ENCODE results near the gene PTPRT.

Gene PTPRT

DNA sequence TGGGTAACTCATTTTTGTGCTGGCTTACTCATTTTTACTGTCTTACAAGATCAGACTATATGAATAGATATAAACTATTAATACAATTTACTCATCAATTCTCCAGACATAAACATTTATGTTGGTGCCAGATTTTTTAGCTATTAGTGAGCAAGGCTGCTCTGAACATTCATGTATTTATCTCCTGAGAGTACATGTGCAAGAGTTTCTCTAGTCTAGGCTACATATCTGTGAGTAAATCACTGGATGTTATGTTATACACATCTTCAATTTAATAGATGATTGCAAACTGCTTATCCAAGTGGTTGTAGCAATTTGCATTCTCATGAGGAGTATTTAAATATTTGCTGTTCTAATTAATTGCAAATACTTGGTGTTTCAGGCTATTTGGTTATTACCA, 687.1 kb downstream of the PTPRT start:
- DNase-seq: no peak
- Histone ChIP-seq H3K56ac (ENCODE audit: low read length) (no peak overlapping the region), H3K4me1 (ENCODE audit: control insufficient read depth, low read depth, low read length) (no peaks in the 10 kb centered on the region), H4K5ac (ENCODE audit: low read length) (no peak overlapping the region), H3K79me2 (ENCODE audit: control insufficient read depth, insufficient read depth, low read length) (no peaks in the 10 kb centered on the region), H2BK15ac (replicated peaks; ENCODE audit: low read depth) (no peak overlapping the region), H3K4ac (ENCODE audit: low read depth, low read length) (no peak overlapping the region), H2BK5ac (ENCODE audit: low read length) (no peak overlapping the region), H3K4me2 (ENCODE audit: low read length) (no peak overlapping the region), H3K9ac (ENCODE audit: low read length) (no peak overlapping the region), H3K23ac (ENCODE audit: low read length) (no peak overlapping the region), H3K36me3 (ENCODE audit: control insufficient read depth, insufficient read depth, low read length) (no peaks in the 10 kb centered on the region), H3K27me3 (ENCODE audit: insufficient read depth, low read length, poor library complexity) (no peaks in the 10 kb centered on the region), H3K79me1 (ENCODE audit: low read length) (no peaks in the 10 kb centered on the region), H4K8ac (ENCODE audit: low read depth, low read length) (no peak overlapping the region), H2AK5ac (ENCODE audit: low read length) (no peak overlapping the region), H3K27ac (ENCODE audit: low read depth, low read length) (no peak overlapping the region), H2BK120ac (ENCODE audit: low read depth, low read length) (no peak overlapping the region), H3K18ac (ENCODE audit: low read length) (no peak overlapping the region), H3K4me3 (ENCODE audit: low read length) (no peak overlapping the region)

DNA sequence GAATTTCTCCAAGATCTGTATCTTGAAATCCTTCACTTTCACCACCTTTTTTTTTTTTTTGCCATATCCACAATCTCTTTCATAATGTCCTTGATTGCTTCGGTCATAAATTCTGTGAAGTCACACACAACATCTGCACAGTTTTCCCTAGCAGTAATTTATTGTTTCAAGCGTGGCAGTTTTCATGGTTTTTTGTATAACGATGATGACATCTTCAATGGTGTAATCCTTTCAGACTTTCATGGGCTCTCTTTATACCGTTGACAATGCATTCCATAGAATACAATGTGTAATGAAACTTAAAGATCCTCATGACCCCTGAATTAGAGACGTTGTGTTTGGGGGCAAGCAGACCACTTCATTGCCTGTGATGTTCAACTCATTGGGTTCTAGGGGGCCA, 693.1 kb downstream of the PTPRT start:
- Histone ChIP-seq H3K79me1 (ENCODE audit: low read length) (no peaks in the 10 kb centered on the region), H3K18ac (ENCODE audit: low read length) (no peak overlapping the region), H2BK5ac (ENCODE audit: low read length) (no peak overlapping the region), H3K4me3 (ENCODE audit: low read length) (no peak overlapping the region), H3K56ac (ENCODE audit: low read length) (no peak overlapping the region), H4K8ac (ENCODE audit: low read depth, low read length) (no peak overlapping the region), H3K79me2 (ENCODE audit: control insufficient read depth, insufficient read depth, low read length) (no peaks in the 10 kb centered on the region), H2BK15ac (replicated peaks; ENCODE audit: low read depth) (no peak overlapping the region), H3K27me3 (ENCODE audit: insufficient read depth, low read length, poor library complexity) (no peaks in the 10 kb centered on the region), H4K5ac (ENCODE audit: low read length) (no peak overlapping the region), H3K36me3 (ENCODE audit: control insufficient read depth, insufficient read depth, low read length) (no peaks in the 10 kb centered on the region), H3K4ac (ENCODE audit: low read depth, low read length) (no peak overlapping the region), H3K9ac (ENCODE audit: low read length) (no peak overlapping the region), H3K4me1 (ENCODE audit: control insufficient read depth, low read depth, low read length) (no peaks in the 10 kb centered on the region), H3K23ac (ENCODE audit: low read length) (no peak overlapping the region), H3K4me2 (ENCODE audit: low read length) (no peak overlapping the region), H2BK120ac (ENCODE audit: low read depth, low read length) (no peak overlapping the region), H3K27ac (ENCODE audit: low read depth, low read length) (no peak overlapping the region), H2AK5ac (ENCODE audit: low read length) (no peak overlapping the region)
- no CpG with 5 or more reads among the region's 5 CpGs for WGBS (ENCODE audit: extremely low coverage, insufficient coverage, low lambda C conversion rate)
- DNase-seq: no peak

DNA sequence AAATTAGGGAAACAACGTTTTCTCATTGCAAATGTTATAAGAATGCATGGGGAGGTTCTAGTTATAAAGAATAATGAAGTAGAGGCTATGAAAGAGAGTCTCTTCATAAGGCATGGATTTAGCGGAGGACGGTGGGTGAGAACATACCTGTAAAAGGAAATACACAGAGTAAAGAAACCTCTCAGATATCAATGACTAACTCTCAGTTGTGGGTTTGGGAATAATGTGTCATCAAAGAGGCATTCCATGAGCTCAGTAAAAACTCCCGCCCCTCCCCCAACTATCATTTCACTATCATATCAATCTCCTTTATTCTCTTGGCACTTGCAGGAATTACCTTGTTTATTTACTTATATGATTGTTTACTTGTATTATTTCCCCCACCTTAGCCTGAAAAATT, 695.4 kb downstream of the PTPRT start:
- H4K5ac ChIP-seq (ENCODE audit: low read length): no peak overlapping the region
- no peak overlapping the region for H3K27ac ChIP-seq (ENCODE audit: low read depth, low read length)
- no peak overlapping the region for H3K4me2 ChIP-seq (ENCODE audit: low read length)
- H3K79me1 ChIP-seq (ENCODE audit: low read length): no peaks in the 10 kb centered on the region
- no peak overlapping the region for H3K9ac ChIP-seq (ENCODE audit: low read length)
- H3K4me1 ChIP-seq (ENCODE audit: control insufficient read depth, low read depth, low read length): no peaks in the 10 kb centered on the region
- DNase-seq: peak; percentile 60
- no peak overlapping the region for H3K56ac ChIP-seq (ENCODE audit: low read length)
- H3K18ac ChIP-seq (ENCODE audit: low read length): no peak overlapping the region
- H2BK120ac ChIP-seq (ENCODE audit: low read depth, low read length): no peak overlapping the region
- H3K23ac ChIP-seq (ENCODE audit: low read length): no peak overlapping the region
- H2BK5ac ChIP-seq (ENCODE audit: low read length): no peak overlapping the region
- H3K79me2 ChIP-seq (ENCODE audit: control insufficient read depth, insufficient read depth, low read length): no peaks in the 10 kb centered on the region
- no peak overlapping the region for H3K4me3 ChIP-seq (ENCODE audit: low read length)
- H3K4ac ChIP-seq (ENCODE audit: low read depth, low read length): no peak overlapping the region
- H3K36me3 ChIP-seq (ENCODE audit: control insufficient read depth, insufficient read depth, low read length): no peaks in the 10 kb centered on the region
- no peak overlapping the region for H4K8ac ChIP-seq (ENCODE audit: low read depth, low read length)
- no CpG with 5 or more reads among the region's 4 CpGs for WGBS (ENCODE audit: extremely low coverage, insufficient coverage, low lambda C conversion rate)
- H3K27me3 ChIP-seq (ENCODE audit: insufficient read depth, low read length, poor library complexity): no peaks in the 10 kb centered on the region
- H2BK15ac ChIP-seq (replicated peaks; ENCODE audit: low read depth): no peak overlapping the region
- H2AK5ac ChIP-seq (ENCODE audit: low read length): no peak overlapping the region

DNA sequence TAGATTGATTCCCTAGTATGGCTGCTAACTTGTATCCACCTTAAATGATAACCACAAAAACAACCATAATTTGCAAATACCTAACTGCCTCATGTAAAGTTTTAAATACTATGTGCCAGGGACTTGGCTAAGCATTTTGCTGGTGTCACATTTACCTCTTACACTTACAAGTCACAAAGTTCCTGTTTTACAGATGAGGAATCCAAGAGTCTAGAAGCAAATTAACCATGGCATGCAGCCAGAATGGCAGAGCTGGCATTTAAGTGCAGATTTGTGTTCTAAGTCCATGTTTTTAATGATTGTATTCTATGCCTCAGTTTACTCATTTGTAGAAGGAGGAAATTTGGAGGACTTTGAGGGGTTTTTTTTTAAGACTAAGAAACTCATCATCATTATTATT, 696.7 kb downstream of the PTPRT start:
- Histone ChIP-seq H2BK120ac (ENCODE audit: low read depth, low read length) (no peak overlapping the region), H3K79me1 (ENCODE audit: low read length) (no peaks in the 10 kb centered on the region), H2AK5ac (ENCODE audit: low read length) (no peak overlapping the region), H3K9ac (ENCODE audit: low read length) (no peak overlapping the region), H4K8ac (ENCODE audit: low read depth, low read length) (no peak overlapping the region), H3K79me2 (ENCODE audit: control insufficient read depth, insufficient read depth, low read length) (no peaks in the 10 kb centered on the region), H3K18ac (ENCODE audit: low read length) (no peak overlapping the region), H2BK15ac (replicated peaks; ENCODE audit: low read depth) (no peak overlapping the region), H3K27me3 (ENCODE audit: insufficient read depth, low read length, poor library complexity) (no peaks in the 10 kb centered on the region), H2BK5ac (ENCODE audit: low read length) (no peak overlapping the region), H3K36me3 (ENCODE audit: control insufficient read depth, insufficient read depth, low read length) (no peaks in the 10 kb centered on the region), H3K4ac (ENCODE audit: low read depth, low read length) (no peak overlapping the region), H3K4me2 (ENCODE audit: low read length) (no peak overlapping the region), H3K56ac (ENCODE audit: low read length) (no peak overlapping the region), H3K23ac (ENCODE audit: low read length) (no peak overlapping the region), H3K27ac (ENCODE audit: low read depth, low read length) (no peak overlapping the region), H3K4me1 (ENCODE audit: control insufficient read depth, low read depth, low read length) (no peaks in the 10 kb centered on the region), H3K4me3 (ENCODE audit: low read length) (no peak overlapping the region), H4K5ac (ENCODE audit: low read length) (no peak overlapping the region)
- no peak for DNase-seq

DNA sequence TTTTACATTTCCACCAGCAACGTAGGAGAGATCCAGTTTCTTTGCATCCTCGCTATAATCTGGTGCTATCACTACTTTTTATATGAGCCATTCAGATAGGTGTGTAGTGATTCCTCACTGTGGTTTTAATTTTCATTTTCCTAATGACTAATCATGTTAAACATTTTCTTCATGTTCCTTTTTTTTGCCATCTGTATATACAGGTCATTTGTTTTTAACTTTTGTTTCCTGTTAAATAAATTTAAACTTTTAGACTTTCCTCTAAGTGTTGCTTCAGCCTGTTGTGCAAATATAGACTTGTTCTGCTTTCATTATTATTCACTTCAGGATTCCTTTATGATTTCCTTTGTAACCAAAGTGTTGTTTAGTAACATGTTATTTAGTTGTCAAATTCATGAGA, 697.4 kb downstream of the PTPRT start:
- H3K23ac ChIP-seq (ENCODE audit: low read length): no peak overlapping the region
- no peak overlapping the region for H2AK5ac ChIP-seq (ENCODE audit: low read length)
- no peaks in the 10 kb centered on the region for H3K79me2 ChIP-seq (ENCODE audit: control insufficient read depth, insufficient read depth, low read length)
- H2BK120ac ChIP-seq (ENCODE audit: low read depth, low read length): no peak overlapping the region
- no peak overlapping the region for H2BK5ac ChIP-seq (ENCODE audit: low read length)
- H3K9ac ChIP-seq (ENCODE audit: low read length): no peak overlapping the region
- no peaks in the 10 kb centered on the region for H3K36me3 ChIP-seq (ENCODE audit: control insufficient read depth, insufficient read depth, low read length)
- H3K4ac ChIP-seq (ENCODE audit: low read depth, low read length): no peak overlapping the region
- H3K27ac ChIP-seq (ENCODE audit: low read depth, low read length): no peak overlapping the region
- no peak overlapping the region for H3K4me3 ChIP-seq (ENCODE audit: low read length)
- H4K8ac ChIP-seq (ENCODE audit: low read depth, low read length): no peak overlapping the region
- no peaks in the 10 kb centered on the region for H3K79me1 ChIP-seq (ENCODE audit: low read length)
- no peak overlapping the region for H4K5ac ChIP-seq (ENCODE audit: low read length)
- no peaks in the 10 kb centered on the region for H3K4me1 ChIP-seq (ENCODE audit: control insufficient read depth, low read depth, low read length)
- no peak overlapping the region for H3K4me2 ChIP-seq (ENCODE audit: low read length)
- H3K27me3 ChIP-seq (ENCODE audit: insufficient read depth, low read length, poor library complexity): no peaks in the 10 kb centered on the region
- no peak overlapping the region for H2BK15ac ChIP-seq (replicated peaks; ENCODE audit: low read depth)
- WGBS (ENCODE audit: extremely low coverage, insufficient coverage, low lambda C conversion rate): no CpG with 5 or more reads among the region's 2 CpGs
- no peak overlapping the region for H3K56ac ChIP-seq (ENCODE audit: low read length)
- DNase-seq: no peak
- H3K18ac ChIP-seq (ENCODE audit: low read length): no peak overlapping the region

DNA sequence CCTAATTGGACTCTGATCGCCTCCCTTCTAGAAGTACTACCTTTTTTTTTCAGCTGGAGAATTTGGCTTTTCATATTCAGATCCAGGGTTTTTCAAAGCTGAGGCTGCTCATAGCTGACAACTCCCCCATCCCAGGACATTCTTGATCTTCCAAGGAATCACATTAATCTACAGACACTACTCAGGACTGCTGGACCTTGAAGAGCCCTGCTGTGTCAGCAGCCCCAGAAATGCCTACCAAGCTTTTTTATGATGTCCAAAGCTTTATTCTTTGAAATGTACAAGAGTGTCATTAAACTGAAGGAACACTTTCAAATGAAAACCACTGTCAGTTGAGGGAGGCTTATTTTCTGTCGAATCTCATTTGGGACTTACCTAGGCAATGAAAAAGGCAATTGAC, 704.1 kb downstream of the PTPRT start:
- no peaks in the 10 kb centered on the region for H3K79me2 ChIP-seq (ENCODE audit: control insufficient read depth, insufficient read depth, low read length)
- DNase-seq: no peak
- no peak overlapping the region for H2BK120ac ChIP-seq (ENCODE audit: low read depth, low read length)

More for the DNA sequence above, 704.1 kb downstream of the PTPRT start:
- Histone ChIP-seq H4K5ac (ENCODE audit: low read length) (no peak overlapping the region), H3K4ac (ENCODE audit: low read depth, low read length) (no peak overlapping the region), H3K18ac (ENCODE audit: low read length) (no peak overlapping the region), H3K27ac (ENCODE audit: low read depth, low read length) (no peak overlapping the region), H2AK5ac (ENCODE audit: low read length) (no peak overlapping the region), H3K27me3 (ENCODE audit: insufficient read depth, low read length, poor library complexity) (no peaks in the 10 kb centered on the region), H2BK15ac (replicated peaks; ENCODE audit: low read depth) (no peak overlapping the region), H3K9ac (ENCODE audit: low read length) (no peak overlapping the region), H3K36me3 (ENCODE audit: control insufficient read depth, insufficient read depth, low read length) (no peaks in the 10 kb centered on the region), H3K4me2 (ENCODE audit: low read length) (no peak overlapping the region), H4K8ac (ENCODE audit: low read depth, low read length) (no peak overlapping the region), H2BK5ac (ENCODE audit: low read length) (no peak overlapping the region), H3K4me3 (ENCODE audit: low read length) (no peak overlapping the region), H3K56ac (ENCODE audit: low read length) (no peak overlapping the region), H3K23ac (ENCODE audit: low read length) (no peak overlapping the region), H3K79me1 (ENCODE audit: low read length) (no peaks in the 10 kb centered on the region), H3K4me1 (ENCODE audit: control insufficient read depth, low read depth, low read length) (no peaks in the 10 kb centered on the region)
- no CpG with 5 or more reads among the region's 2 CpGs for WGBS (ENCODE audit: extremely low coverage, insufficient coverage, low lambda C conversion rate)

All from mesendoderm (in vitro differentiated cells).